ENCODE measurements around the gene MCM3AP. TPM values are rescaled to one million over a fixed set of nuclear protein-coding genes. Genes with fewer than 3 reads are reported as not detected.

The MCM3AP gene
- total RNA-seq, 1 experiment from 2014 or later = 88.4 TPM

DNA sequence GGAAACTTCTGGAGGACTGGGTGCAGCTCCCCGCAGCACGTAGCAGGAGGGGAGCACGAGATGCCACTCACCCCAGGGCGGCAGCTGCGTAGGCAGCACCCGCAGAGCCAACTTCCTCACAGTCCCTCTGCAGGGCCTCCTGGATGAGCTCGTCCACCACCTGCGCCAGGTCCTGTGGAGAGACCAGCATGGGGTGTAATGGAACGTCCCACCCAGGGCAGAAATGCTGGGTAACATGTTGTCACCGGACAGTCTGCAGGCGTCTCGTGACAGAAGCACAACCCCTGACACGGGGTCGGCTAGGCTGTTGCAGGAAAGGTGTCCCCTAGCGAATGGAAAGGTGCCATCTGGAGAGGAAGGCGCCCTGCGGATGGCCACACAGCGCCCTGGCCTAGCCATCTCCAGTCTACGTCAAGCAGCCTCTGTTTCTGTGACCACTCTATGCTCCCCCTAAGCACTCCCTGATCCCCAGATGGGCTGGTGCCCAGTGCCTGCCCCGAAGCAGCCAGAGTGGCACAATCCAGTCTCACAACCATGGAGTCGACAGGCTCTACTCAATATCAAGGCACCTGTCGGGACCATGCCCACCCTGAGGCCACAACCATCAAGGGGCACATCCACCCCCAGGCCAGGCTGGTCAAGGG is 21.2 kb downstream of the MCM3AP start:
- peaks cover 33 to 55% of the 10 kb centered on the region in 2 experiments for H3K36me3 ChIP-seq (ENCODE audit: control insufficient read depth in 1 of 2, insufficient read depth in 2 of 2, low read length in 2 of 2)
- TF ChIP-seq SP1 (IDR thresholded peaks at IDR 0.05; ENCODE audit: low read depth) (no peak), CBX3 (IDR thresholded peaks at IDR 0.05; ENCODE audit: low read depth) (no peak), ELF1 (IDR thresholded peaks at IDR 0.05; ENCODE audit: borderline replicate concordance, low read depth) (no peak), YY1 (IDR thresholded peaks at IDR 0.05; ENCODE audit: extremely low read depth, insufficient replicate concordance, low read depth, low read length) (no peak), EZH2 (IDR thresholded peaks at IDR 0.05) (no peak), SRF (IDR thresholded peaks at IDR 0.05; ENCODE audit: low read depth) (no peak), CEBPB (IDR thresholded peaks at IDR 0.05; ENCODE audit: low read depth) (no peak), POLR2AphosphoS5 (IDR thresholded peaks at IDR 0.05; ENCODE audit: low read depth, low read length) (no peak), SIN3A (IDR thresholded peaks at IDR 0.05; ENCODE audit: low read depth) (no peak), ZNF274 (IDR thresholded peaks at IDR 0.05; ENCODE audit: low read depth, low read length) (no peak), JUND (IDR thresholded peaks at IDR 0.05) (no peak), ZFX (IDR thresholded peaks at IDR 0.05) (no peak), RAD21 (IDR thresholded peaks at IDR 0.05; ENCODE audit: low read depth) (no peak), ATF3 (IDR thresholded peaks at IDR 0.05) (no peak), TCF7L2 (IDR thresholded peaks at IDR 0.05; ENCODE audit: borderline replicate concordance, extremely low read depth, insufficient read depth, insufficient read length) (no peak), CTCF (IDR thresholded peaks at IDR 0.05 in 2 of 3, conservative IDR thresholded peaks at IDR 0.05 in 1 of 3; ENCODE audit: borderline replicate concordance in 1 of 3, insufficient read depth in 1 of 3, low read depth in 2 of 3, low read length in 2 of 3) (no peak), POLR2A (IDR thresholded peaks at IDR 0.05; ENCODE audit: borderline replicate concordance, extremely low read depth, insufficient read depth, insufficient read length) (no peak)
- TF ChIP-seq, protein P1, sequence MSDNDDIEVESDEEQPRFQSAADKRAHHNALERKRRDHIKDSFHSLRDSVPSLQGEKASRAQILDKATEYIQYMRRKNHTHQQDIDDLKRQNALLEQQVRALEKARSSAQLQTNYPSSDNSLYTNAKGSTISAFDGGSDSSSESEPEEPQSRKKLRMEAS (IDR thresholded peaks at IDR 0.05) = no peak
- TF ChIP-seq, protein P2, sequence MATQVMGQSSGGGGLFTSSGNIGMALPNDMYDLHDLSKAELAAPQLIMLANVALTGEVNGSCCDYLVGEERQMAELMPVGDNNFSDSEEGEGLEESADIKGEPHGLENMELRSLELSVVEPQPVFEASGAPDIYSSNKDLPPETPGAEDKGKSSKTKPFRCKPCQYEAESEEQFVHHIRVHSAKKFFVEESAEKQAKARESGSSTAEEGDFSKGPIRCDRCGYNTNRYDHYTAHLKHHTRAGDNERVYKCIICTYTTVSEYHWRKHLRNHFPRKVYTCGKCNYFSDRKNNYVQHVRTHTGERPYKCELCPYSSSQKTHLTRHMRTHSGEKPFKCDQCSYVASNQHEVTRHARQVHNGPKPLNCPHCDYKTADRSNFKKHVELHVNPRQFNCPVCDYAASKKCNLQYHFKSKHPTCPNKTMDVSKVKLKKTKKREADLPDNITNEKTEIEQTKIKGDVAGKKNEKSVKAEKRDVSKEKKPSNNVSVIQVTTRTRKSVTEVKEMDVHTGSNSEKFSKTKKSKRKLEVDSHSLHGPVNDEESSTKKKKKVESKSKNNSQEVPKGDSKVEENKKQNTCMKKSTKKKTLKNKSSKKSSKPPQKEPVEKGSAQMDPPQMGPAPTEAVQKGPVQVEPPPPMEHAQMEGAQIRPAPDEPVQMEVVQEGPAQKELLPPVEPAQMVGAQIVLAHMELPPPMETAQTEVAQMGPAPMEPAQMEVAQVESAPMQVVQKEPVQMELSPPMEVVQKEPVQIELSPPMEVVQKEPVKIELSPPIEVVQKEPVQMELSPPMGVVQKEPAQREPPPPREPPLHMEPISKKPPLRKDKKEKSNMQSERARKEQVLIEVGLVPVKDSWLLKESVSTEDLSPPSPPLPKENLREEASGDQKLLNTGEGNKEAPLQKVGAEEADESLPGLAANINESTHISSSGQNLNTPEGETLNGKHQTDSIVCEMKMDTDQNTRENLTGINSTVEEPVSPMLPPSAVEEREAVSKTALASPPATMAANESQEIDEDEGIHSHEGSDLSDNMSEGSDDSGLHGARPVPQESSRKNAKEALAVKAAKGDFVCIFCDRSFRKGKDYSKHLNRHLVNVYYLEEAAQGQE (IDR thresholded peaks at IDR 0.05; ENCODE audit: low read depth) = no peak
- no peak for DNase-seq (ENCODE audit: low read depth, low spot score)
- H3K9ac ChIP-seq (ENCODE audit: low read length) = no peak overlapping the region
- no peaks in the 10 kb centered on the region for H4K20me1 ChIP-seq (ENCODE audit: insufficient read depth)
- H3K9me3 ChIP-seq (ENCODE audit: control insufficient read depth in 1 of 2, insufficient read depth in 1 of 2, low read depth in 1 of 2, low read length in 2 of 2) = no peaks in the 10 kb centered on the region
- ChIA-PET CTCF (no interaction called here), RAD21 (ENCODE audit: low non-redundant PET in 1 of 2, low total read pairs in 2 of 2, uncharacterized antibody in 2 of 2, unreplicated experiment in 2 of 2) (no interaction called here), POLR2A (no interaction called here)
- no peak overlapping the region for H2AFZ ChIP-seq (ENCODE audit: low read depth, low read length, poor library complexity, severe bottlenecking)
- H3K27me3 ChIP-seq (ENCODE audit: insufficient read depth, low read length) = no peaks in the 10 kb centered on the region
- H3K4me3 ChIP-seq (replicated peaks in 1 of 2; ENCODE audit: low read depth in 1 of 2, low read length in 2 of 2) = no peak overlapping the region
- no peak overlapping the region for H3K27ac ChIP-seq (ENCODE audit: low read depth, low read length)
- no peak for ATAC-seq
- H3K9me2 ChIP-seq (ENCODE audit: insufficient read depth) = no peaks in the 10 kb centered on the region
- no TSS peak for BruUV-seq (replicated peaks)
- intact Hi-C loops (cut with micrococcal nuclease) = no loop called here
- no peaks in the 10 kb centered on the region for H3K79me2 ChIP-seq (ENCODE audit: insufficient read depth, low read length)
- no peak overlapping the region for H3K4me2 ChIP-seq (ENCODE audit: low read length)
- no peaks in the 10 kb centered on the region for H3K4me1 ChIP-seq (ENCODE audit: control insufficient read depth in 1 of 2, insufficient read depth in 2 of 2, low read length in 2 of 2)
